H4 (cell line): Measurements from ENCODE around the gene DHRSX. TPM values are rescaled to one million over a fixed set of nuclear protein-coding genes. Genes with fewer than 3 reads are reported as not detected.
"Not testable (repeated sequence)": the region's sequence is repeated elsewhere in the genome, so short reads cannot be mapped to it uniquely, and the experiment has no call there.

ENCODE experiments used
- DNase-seq: peaks from one replicate; pipeline ENCODE4 v3.0.0-alpha.2; 2015; ENCODE audit warnings: low spot score
- total RNA-seq: library from RNA; depleted of rRNA; stranded (reverse); fragments of >200 nt; shearing (Covaris generic); gene quantifications from 2 replicates; pipeline ENCODE4 v1.2.3, GENCODE V29; 2014

DHRSX gene
- total RNA-seq, 1 experiment from 2014 or later = 37.1 TPM

DNA sequence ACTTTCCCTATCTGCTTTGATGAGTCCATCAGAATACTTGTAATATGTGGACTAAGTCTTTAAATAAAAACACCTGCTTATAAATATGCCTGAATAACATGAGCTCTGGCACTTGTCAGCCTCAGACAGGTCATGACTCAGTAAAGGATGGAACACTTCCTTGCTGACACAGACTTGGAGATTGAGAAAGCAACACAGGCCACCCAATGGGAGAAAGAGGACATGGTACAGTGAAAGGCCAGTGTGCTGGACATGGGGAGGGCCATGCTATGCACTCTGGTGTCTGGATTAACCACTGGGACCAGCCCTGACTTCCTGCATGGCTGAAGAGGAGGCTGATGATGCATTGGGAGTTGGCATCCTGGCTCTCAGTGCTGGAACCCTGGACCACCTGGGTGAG, 149.5 kb downstream of the DHRSX start:
- DNase-seq = peak; percentile 71

DNA sequence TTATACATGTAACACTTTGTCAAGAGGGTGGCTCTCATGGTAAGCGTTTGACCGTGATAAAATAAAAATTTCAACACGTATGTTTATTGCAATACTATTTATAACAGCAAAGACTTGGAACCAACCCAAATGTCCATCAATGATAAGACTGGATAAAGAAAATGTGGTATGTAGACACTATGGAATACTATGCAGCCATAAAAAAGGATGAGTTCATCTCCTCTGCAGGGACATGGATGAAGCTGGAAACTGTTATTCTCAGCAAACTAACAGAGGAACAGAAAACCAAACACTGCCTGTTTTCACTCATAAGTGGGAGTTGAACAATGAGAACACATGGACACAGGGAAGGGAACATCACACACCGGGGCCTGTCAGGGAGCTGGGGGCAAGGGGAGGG, 150.1 kb downstream of the DHRSX start:
- not testable (repeated sequence) for DNase-seq

GRCh38 chrX:2350036-2350435, 150.7 kb downstream of the DHRSX start:
- DNase-seq = not testable (repeated sequence)

GRCh38 chrX:2348211-2348610, 152.6 kb downstream of the DHRSX start:
- no peak for DNase-seq

DNA sequence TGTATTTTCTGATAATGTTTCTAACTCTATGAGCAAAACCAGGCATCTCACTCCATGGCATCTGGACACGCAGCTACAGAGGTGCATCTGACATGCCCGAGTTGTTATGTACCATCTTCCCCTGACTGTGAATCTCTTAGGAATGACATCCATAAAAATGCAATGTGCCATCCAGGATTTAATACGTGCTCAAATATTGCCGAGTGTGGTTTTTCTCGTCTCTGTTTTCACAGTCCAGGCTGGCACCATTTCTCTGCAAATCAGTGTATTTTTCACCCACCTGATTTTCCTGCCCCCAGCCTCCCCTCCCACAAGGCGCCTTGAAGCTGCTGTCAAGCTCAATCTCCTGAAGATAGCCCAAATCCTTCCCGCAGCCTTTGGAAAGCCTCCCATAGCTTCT, 154.6 kb downstream of the DHRSX start:
- DNase-seq = no peak

GRCh38 chrX:2345562-2345961, 155.2 kb downstream of the DHRSX start:
- no peak for DNase-seq

- DNase-seq = no peak
Observed at GRCh38 chrX:2343413-2343812, 157.4 kb downstream of the DHRSX start.

- peak; percentile 63 for DNase-seq
Observed at GRCh38 chrX:2342874-2343273, 157.9 kb downstream of the DHRSX start.

DNA sequence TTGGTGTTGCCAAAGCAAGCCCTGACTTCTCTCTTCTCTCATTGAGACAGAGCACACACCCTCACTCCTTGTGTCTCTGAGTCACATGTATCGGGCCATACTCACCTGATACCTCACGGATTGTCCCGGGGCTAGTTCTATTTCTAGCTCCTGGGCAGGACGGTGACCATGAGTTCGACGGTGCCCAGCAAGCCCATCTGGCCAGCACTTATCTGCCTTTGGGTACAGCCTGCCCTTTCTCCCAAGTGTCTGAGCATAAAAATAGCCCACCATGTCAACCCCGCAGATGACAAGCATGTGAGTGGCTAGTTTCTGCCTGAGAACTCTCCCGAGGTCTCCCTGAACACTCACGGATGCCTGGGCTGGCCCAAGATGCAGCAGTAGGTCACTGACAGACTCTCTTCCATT, 158.5 kb downstream of the DHRSX start:
- no peak for DNase-seq

GRCh38 chrX:2340991-2341390, 159.8 kb downstream of the DHRSX start:
- DNase-seq = no peak

DNA sequence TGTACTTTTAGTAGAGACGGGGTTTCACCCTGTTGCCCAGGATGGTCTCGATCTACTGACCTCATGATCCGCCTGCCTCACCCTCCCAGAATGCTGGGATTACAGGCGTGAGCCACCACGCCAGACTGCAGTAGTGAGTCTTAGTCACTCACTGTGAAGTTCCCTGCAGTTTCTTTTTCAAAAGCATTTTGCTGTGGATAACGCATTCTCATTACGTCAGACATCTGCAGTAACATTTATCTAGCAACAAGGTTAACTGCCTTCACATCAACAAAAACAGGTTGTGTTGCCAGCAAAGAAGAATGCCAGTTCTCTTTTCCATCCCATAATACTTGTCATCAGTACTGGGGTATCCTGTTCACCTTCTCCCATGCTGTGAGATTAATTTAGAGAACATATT, 164.6 kb downstream of the DHRSX start:
- no peak for DNase-seq

- DNase-seq = no peak
Observed at GRCh38 chrX:2334237-2334636, 166.5 kb downstream of the DHRSX start.

- DNase-seq = no peak
Observed at GRCh38 chrX:2332252-2332651, 168.5 kb downstream of the DHRSX start.

- DNase-seq = no peak
Observed at GRCh38 chrX:2330910-2331309, 169.9 kb downstream of the DHRSX start.

- DNase-seq = no peak
Observed at GRCh38 chrX:2330487-2330886, 170.3 kb downstream of the DHRSX start.

DNA sequence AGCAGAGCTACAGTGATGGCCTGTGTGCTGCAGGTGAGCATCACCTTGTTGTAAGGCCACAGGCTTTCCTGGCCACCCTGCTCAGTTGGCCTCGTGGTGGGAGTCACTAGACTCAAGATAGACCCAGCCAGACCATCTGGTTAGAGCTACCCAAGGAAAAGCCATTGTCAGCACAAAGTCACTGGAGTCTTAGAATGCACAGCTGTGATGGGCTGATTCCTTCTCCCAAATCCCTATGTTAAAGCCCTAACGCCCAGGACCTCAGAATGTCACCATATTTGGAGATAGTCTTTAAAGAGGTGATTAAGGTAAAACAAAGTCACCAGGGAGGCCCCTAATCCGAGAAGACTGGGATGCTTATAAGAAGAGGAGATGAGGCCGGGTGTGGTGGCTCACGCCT, 173.4 kb downstream of the DHRSX start:
- DNase-seq = no peak

DNA sequence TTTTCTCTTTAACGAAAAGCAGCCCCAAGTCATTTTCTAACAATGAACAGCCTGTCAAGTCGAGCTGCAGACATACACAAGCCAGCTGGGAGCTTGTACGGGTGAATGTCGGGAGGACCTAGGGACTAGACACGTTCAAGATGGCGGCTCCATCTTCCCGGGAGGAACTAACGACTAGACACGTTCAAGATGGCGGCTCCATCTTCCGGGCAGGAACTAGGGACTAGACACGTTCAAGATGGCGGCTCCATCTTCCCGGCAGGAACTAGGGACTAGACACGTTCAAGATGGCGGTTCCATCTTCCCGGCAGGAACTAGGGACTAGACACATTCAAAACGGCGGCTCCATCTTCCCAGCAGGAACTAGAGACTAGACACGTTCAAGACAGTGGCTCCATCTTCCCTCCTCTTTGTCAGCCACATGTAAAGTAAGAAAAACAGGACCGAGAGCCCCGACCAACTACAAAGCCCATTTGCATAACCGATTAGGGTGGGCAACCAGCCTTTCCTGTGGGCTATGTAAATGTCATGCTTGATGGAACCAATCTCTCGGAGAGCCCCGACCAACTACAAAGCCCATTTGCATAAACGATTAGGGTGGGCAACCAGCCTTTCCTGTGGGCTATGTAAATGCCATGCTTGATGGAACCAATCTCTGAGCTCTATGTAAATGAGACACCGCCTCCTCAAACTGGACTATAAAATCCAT, 175.5 kb downstream of the DHRSX start:
- DNase-seq = no peak

DNA sequence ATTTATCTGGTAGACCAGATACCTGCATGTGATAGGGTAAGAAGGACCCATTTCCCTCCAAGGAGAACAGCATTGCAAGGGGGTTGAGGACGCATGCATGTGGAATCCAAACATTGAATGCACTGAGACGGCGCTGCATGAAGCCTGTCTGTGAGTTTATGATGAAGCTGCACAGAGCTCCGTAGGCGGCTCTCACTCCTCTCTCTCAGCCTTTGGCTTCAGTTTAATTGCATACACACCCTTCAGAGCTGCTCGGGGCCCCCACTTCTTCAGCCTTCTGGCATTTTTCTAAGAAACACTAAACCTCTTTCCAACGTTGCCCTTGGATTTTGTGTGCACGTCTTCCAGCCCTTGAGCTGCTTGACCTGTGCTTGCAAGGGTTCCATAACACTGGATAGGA, 176.6 kb downstream of the DHRSX start:
- DNase-seq = no peak

GRCh38 chrX:2321411-2321810, 179.4 kb downstream of the DHRSX start:
- DNase-seq = no peak

- DNase-seq = peak; percentile 62
Observed at GRCh38 chrX:2320580-2321327, 180.0 kb downstream of the DHRSX start.

GRCh38 chrX:2320089-2320488, 180.7 kb downstream of the DHRSX start:
- no peak for DNase-seq

- DNase-seq = no peak
Observed at GRCh38 chrX:2318371-2318770, 182.4 kb downstream of the DHRSX start.

- no peak for DNase-seq
Observed at GRCh38 chrX:2317527-2318055, 183.2 kb downstream of the DHRSX start.
